ENCODE measurements around the gene FOXJ1. TPM values are rescaled to one million over a fixed set of nuclear protein-coding genes. Genes with fewer than 3 reads are reported as not detected.

FOXJ1 gene
- total and polyA plus RNA-seq, 2 of the 8 experiments (the other 6 are each of a cell fraction or from before 2014, with no cell fraction given) = 4.7 to 5.4 TPM

DNA sequence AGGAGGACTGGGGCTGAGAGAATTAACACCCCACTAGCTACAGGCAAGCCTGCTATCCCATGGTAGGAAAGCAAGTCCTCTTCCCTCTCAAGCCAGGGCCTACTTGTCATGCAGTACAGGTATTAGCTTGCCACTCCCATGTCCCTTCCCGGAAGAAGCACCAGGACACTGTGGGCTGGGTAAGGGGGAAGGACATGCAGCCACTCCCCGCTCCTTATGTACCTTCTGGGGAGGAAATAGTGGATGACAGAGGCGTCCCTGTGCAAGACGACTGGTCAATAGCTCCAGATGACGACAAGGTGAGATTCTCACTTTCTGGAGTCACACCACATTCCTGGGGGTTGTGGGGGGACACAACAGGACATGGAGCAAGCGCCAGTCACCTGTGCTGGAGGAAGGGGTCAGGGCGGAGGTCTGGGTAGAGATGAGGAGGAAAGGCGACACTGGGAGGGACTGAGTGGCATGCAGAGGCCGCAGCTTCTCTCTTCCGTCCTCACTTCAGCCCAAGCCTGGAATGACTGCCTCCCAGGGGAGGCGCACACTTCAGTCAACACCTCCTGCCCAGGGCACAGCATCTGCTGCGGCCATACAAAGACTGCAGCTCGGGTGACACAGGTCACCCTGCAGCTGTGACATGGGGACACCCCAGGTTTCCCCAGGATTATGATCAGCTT is 15.1 kb upstream of the FOXJ1 start:
- H4K91ac ChIP-seq (replicated peaks; ENCODE audit: insufficient read length, low read length) = no peak overlapping the region
- no peak overlapping the region for H3K4me2 ChIP-seq (ENCODE audit: insufficient read depth in 1 of 2, low read depth in 2 of 2, low read length in 2 of 2)
- H2BK20ac ChIP-seq (ENCODE audit: low read length) = peak overlapping the region; percentile 43; the same call in 1 of the 2 replicates
- H3K27me3 ChIP-seq (replicated peaks in 1 of 4; ENCODE audit: control insufficient read depth in 3 of 4, extremely low read depth in 1 of 4, insufficient read depth in 3 of 4, low read length in 3 of 4) = no peaks in the 10 kb centered on the region
- H4K5ac ChIP-seq (ENCODE audit: insufficient read length, low read depth, low read length) = no peak overlapping the region
- no peak overlapping the region for H2BK15ac ChIP-seq (ENCODE audit: low read length)
- no peak for DNase-seq (ENCODE audit: low read depth in 1 of 2, low spot score in 2 of 2)
- H2AFZ ChIP-seq (ENCODE audit: low read length) = no peak overlapping the region
- FAIRE-seq = no peak
- WGBS, 2 experiments (ENCODE audit: extremely low coverage in 1 of 2, insufficient coverage in 1 of 2, insufficient read length in 1 of 2, insufficient replicate concordance in 2 of 2, low coverage in 1 of 2, low lambda C conversion rate in 2 of 2, missing lambda C conversion rate in 1 of 2) = 84% methylated on average over 13 of the region's 13 CpGs; no CpG with 5 or more reads in 1 of the 2 experiments
- H3K79me1 ChIP-seq (ENCODE audit: low read depth, low read length) = no peaks in the 10 kb centered on the region
- H3K9me3 ChIP-seq (ENCODE audit: insufficient read depth in 2 of 2, low read depth in 1 of 2, low read length in 1 of 2) = no peaks in the 10 kb centered on the region
- H3K14ac ChIP-seq (ENCODE audit: insufficient read length) = no peak overlapping the region
- no peak overlapping the region for H3K18ac ChIP-seq (ENCODE audit: extremely low read depth, low read length)
- H3K4ac ChIP-seq (replicated peaks; ENCODE audit: insufficient read length, low read depth, low read length) = no peak overlapping the region
- H4K8ac ChIP-seq (ENCODE audit: extremely low read depth, insufficient read depth, low read length) = no peak overlapping the region; the same call in 1 of the 2 replicates
- TF ChIP-seq, protein P1, sequence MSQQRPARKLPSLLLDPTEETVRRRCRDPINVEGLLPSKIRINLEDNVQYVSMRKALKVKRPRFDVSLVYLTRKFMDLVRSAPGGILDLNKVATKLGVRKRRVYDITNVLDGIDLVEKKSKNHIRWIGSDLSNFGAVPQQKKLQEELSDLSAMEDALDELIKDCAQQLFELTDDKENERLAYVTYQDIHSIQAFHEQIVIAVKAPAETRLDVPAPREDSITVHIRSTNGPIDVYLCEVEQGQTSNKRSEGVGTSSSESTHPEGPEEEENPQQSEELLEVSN (IDR thresholded peaks at IDR 0.05) = no peak
- no peak for TF ChIP-seq EZH2 (IDR thresholded peaks at IDR 0.05; ENCODE audit: low read depth, low read length, severe bottlenecking)
- TF ChIP-seq, protein P2, sequence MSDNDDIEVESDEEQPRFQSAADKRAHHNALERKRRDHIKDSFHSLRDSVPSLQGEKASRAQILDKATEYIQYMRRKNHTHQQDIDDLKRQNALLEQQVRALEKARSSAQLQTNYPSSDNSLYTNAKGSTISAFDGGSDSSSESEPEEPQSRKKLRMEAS (IDR thresholded peaks at IDR 0.05) = no peak
- no peak for TF ChIP-seq TEAD4 (IDR thresholded peaks at IDR 0.05; ENCODE audit: low read depth, low read length)
- no peak for TF ChIP-seq RAD21 (IDR thresholded peaks at IDR 0.05 in 1 of 2, conservative IDR thresholded peaks at IDR 0.05 in 1 of 2; ENCODE audit: low read depth in 2 of 2, low read length in 2 of 2)
- TF ChIP-seq MAFK (IDR thresholded peaks at IDR 0.05; ENCODE audit: low read depth, low read length) = no peak
- no peak for TF ChIP-seq KDM4A (IDR thresholded peaks at IDR 0.05; ENCODE audit: low read depth, low read length, severe bottlenecking)
- TF ChIP-seq POLR2A (IDR thresholded peaks at IDR 0.05; ENCODE audit: control extremely low read depth in 1 of 2, low read depth in 2 of 2, low read length in 2 of 2) = no peak
- TF ChIP-seq CHD2 (IDR thresholded peaks at IDR 0.05; ENCODE audit: low read length) = no peak
- TF ChIP-seq, protein P3, sequence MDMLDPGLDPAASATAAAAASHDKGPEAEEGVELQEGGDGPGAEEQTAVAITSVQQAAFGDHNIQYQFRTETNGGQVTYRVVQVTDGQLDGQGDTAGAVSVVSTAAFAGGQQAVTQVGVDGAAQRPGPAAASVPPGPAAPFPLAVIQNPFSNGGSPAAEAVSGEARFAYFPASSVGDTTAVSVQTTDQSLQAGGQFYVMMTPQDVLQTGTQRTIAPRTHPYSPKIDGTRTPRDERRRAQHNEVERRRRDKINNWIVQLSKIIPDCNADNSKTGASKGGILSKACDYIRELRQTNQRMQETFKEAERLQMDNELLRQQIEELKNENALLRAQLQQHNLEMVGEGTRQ (IDR thresholded peaks at IDR 0.05; ENCODE audit: low read length) = no peak
- CTCF ChIA-PET (ENCODE audit: partially characterized antibody) = interaction anchor here (0.6 to 24.4 kb wide), 6 partner anchors 12 to 124 kb away, joined by 4 to 778 read pairs (median 50); partner anchors contain the start of genes EXOC7 and FOXJ1
- H2BK12ac ChIP-seq (ENCODE audit: low read depth, low read length) = peak overlapping the region; percentile 33; the same call in 1 of the 2 replicates
- H3K79me2 ChIP-seq (ENCODE audit: control insufficient read depth in 1 of 2, insufficient read depth in 2 of 2, low read length in 2 of 2) = no peaks in the 10 kb centered on the region
- no peak overlapping the region for H2BK5ac ChIP-seq (ENCODE audit: low read depth, low read length)
- no peak overlapping the region for H3K56ac ChIP-seq (replicated peaks; ENCODE audit: insufficient read length, low read depth, low read length)
- no peak overlapping the region for H3K27ac ChIP-seq (ENCODE audit: low read depth, low read length)
- POLR2A ChIA-PET (ENCODE audit: partially characterized antibody) = interaction anchor here (0.6 to 1.2 kb wide), 8 partner anchors 10 to 172 kb away, joined by 3 to 4 read pairs (median 3); no protein-coding TSS in a partner anchor
- no peak overlapping the region for H2BK120ac ChIP-seq (replicated peaks; ENCODE audit: low read depth, low read length)
- H3K23ac ChIP-seq (ENCODE audit: insufficient read length) = no peak overlapping the region
- no peak overlapping the region for H3K4me3 ChIP-seq (ENCODE audit: extremely low read depth in 1 of 4, insufficient read depth in 2 of 4, low read depth in 3 of 4, low read length in 4 of 4)
- peak overlapping the region; percentile 66; the same call in 1 of the 2 replicates for H2AK5ac ChIP-seq (ENCODE audit: low read depth, low read length)
- no peaks in the 10 kb centered on the region for H4K20me1 ChIP-seq (replicated peaks in 1 of 2; ENCODE audit: control insufficient read depth in 1 of 2, insufficient read depth in 2 of 2, low read length in 2 of 2)
- H3K9ac ChIP-seq (replicated peaks in 1 of 4; ENCODE audit: extremely low read depth in 1 of 4, low read depth in 3 of 4, low read length in 3 of 4) = no peak overlapping the region
- peaks cover 0 to 13% (median 10%) of the 10 kb centered on the region in 4 experiments; a peak in 5 of 7 replicates for H3K4me1 ChIP-seq (replicated peaks in 1 of 4; ENCODE audit: control insufficient read depth in 3 of 4, insufficient read depth in 4 of 4, low read length in 3 of 4)
- H3K23me2 ChIP-seq (ENCODE audit: low read depth, low read length) = no peaks in the 10 kb centered on the region
- H3K36me3 ChIP-seq (ENCODE audit: control insufficient read depth in 2 of 4, insufficient read depth in 4 of 4, low read length in 3 of 4) = no peaks in the 10 kb centered on the region

All from H1 (cell line).